Activated T-helper 1 cell treated with anti-CD3 and anti-CD28 coated beads, Interleukin-12 subunit alpha, Interleukin-12 subunit beta, Interleukin-2, Interleukin-4 antibody, amounts not matched to agents 30 ng/mL and 10 ng/mL and 1 ng/mL, durations not matched to agents 14 hours and 24 hours and 36 hours (primary cell): ENCODE data around the gene CFAP251. TPM values are rescaled to one million over a fixed set of nuclear protein-coding genes. Genes with fewer than 3 reads are reported as not detected.

Source experiments
- DNase-seq: peaks from one replicate; pipeline ENCODE4 v3.0.0; 2021; ENCODE audit warnings: low spot score
- H3K27ac Mint-ChIP-seq: one replicate; pipeline ENCODE4 v1.8.0; 2021; ENCODE audit warnings: mild to moderate bottlenecking, mixed read lengths
- H3K27me3 Mint-ChIP-seq: one replicate; pipeline ENCODE4 v1.8.0; 2022; ENCODE audit warnings: mild to moderate bottlenecking, moderate library complexity, mixed read lengths; ENCODE audit not compliant: insufficient read depth
- H3K36me3 Mint-ChIP-seq: one replicate; pipeline ENCODE4 v1.8.0; 2021; ENCODE audit warnings: low read depth, mixed read lengths
- H3K4me1 Mint-ChIP-seq: one replicate; pipeline ENCODE4 v1.8.0; 2021; ENCODE audit warnings: low read depth, mixed read lengths
- H3K4me3 Mint-ChIP-seq: one replicate; pipeline ENCODE4 v1.8.0; 2021; ENCODE audit warnings: mild to moderate bottlenecking, moderate library complexity, mixed read lengths
- H3K9me3 Mint-ChIP-seq: one replicate; pipeline ENCODE4 v1.8.0; 2021; ENCODE audit warnings: mixed read lengths
- intact Hi-C: fragments of 100-400 bp; cut with micrococcal nuclease; formaldehyde crosslinking; loops from one replicate; pipeline ENCODE4 v1.15.1; 2024
- total RNA-seq: library from RNA; stranded (reverse); gene quantifications from 2 replicates; pipeline ENCODE4 v1.2.3, GENCODE V29; 2022

Gene CFAP251
- total RNA-seq, 1 donor from 2014 or later: 0.65 TPM

- Mint-ChIP-seq H3K36me3 (no peaks in the 10 kb centered on the region), H3K9me3 (no peaks in the 10 kb centered on the region), H3K27me3 (peaks cover 4% of the 10 kb centered on the region), H3K27ac (no peak overlapping the region), H3K4me1 (peaks cover 17% of the 10 kb centered on the region), H3K4me3 (no peak overlapping the region)
- intact Hi-C loops: loop anchor here (5.0 kb wide), 1 partner anchor 461 kb away; no protein-coding TSS in a partner anchor
- no peak for DNase-seq
Measured at GRCh38 chr12:121990692-121991603, 72.6 kb downstream of the CFAP251 start.

GRCh38 chr12:121992059-121992879 is 73.9 kb downstream of the CFAP251 start:
- DNase-seq: peak; percentile 46
- H3K27me3 Mint-ChIP-seq: peaks cover 13% of the 10 kb centered on the region
- no peaks in the 10 kb centered on the region for H3K36me3 Mint-ChIP-seq
- H3K4me3 Mint-ChIP-seq: peak overlapping the region; percentile 64
- H3K27ac Mint-ChIP-seq: peak overlapping the region; percentile 58
- intact Hi-C loops: loop anchor here (1.0 to 5.0 kb wide), 3 partner anchors 31 to 460 kb away; partner anchors contain the start of gene CFAP251
- H3K9me3 Mint-ChIP-seq: no peaks in the 10 kb centered on the region
- peaks cover 17% of the 10 kb centered on the region for H3K4me1 Mint-ChIP-seq

GRCh38 chr12:121996050-121996944 is 77.9 kb downstream of the CFAP251 start:
- no peaks in the 10 kb centered on the region for H3K36me3 Mint-ChIP-seq
- peaks cover 4% of the 10 kb centered on the region for H3K9me3 Mint-ChIP-seq
- H3K4me3 Mint-ChIP-seq: no peak overlapping the region
- peaks cover 8% of the 10 kb centered on the region for H3K4me1 Mint-ChIP-seq
- H3K27ac Mint-ChIP-seq: no peak overlapping the region
- peaks cover 20% of the 10 kb centered on the region for H3K27me3 Mint-ChIP-seq
- intact Hi-C loops: no loop called here
- no peak for DNase-seq

- Mint-ChIP-seq H3K27me3 (peaks cover 22% of the 10 kb centered on the region), H3K4me1 (peaks cover 2% of the 10 kb centered on the region), H3K36me3 (no peaks in the 10 kb centered on the region), H3K4me3 (no peak overlapping the region), H3K27ac (no peak overlapping the region), H3K9me3 (peaks cover 4% of the 10 kb centered on the region)
- intact Hi-C loops: no loop called here
- DNase-seq: no peak
Measured at GRCh38 chr12:121996945-121997612, 78.7 kb downstream of the CFAP251 start.

- Mint-ChIP-seq H3K4me1 (peaks cover 7% of the 10 kb centered on the region), H3K9me3 (peaks cover 4% of the 10 kb centered on the region), H3K4me3 (no peak overlapping the region), H3K36me3 (peaks cover 1% of the 10 kb centered on the region), H3K27me3 (peaks cover 30% of the 10 kb centered on the region), H3K27ac (no peak overlapping the region)
- intact Hi-C loops: no loop called here
- DNase-seq: no peak
Measured at GRCh38 chr12:122001466-122002209, 83.2 kb downstream of the CFAP251 start.

- Mint-ChIP-seq H3K27ac (no peak overlapping the region), H3K36me3 (peaks cover 2% of the 10 kb centered on the region), H3K4me1 (peaks cover 17% of the 10 kb centered on the region), H3K9me3 (peaks cover 4% of the 10 kb centered on the region), H3K4me3 (no peak overlapping the region), H3K27me3 (peaks cover 24% of the 10 kb centered on the region)
- DNase-seq: no peak
- intact Hi-C loops: no loop called here
Measured at GRCh38 chr12:122003651-122004611, 85.5 kb downstream of the CFAP251 start.

- H3K4me3 Mint-ChIP-seq: no peak overlapping the region
- H3K27ac Mint-ChIP-seq: no peak overlapping the region
- intact Hi-C loops: no loop called here
- H3K9me3 Mint-ChIP-seq: peaks cover 1% of the 10 kb centered on the region
- H3K36me3 Mint-ChIP-seq: peaks cover 2% of the 10 kb centered on the region
- peaks cover 17% of the 10 kb centered on the region for H3K4me1 Mint-ChIP-seq
- DNase-seq: no peak
- H3K27me3 Mint-ChIP-seq: peaks cover 23% of the 10 kb centered on the region
Measured at GRCh38 chr12:122004633-122005071, 86.3 kb downstream of the CFAP251 start.

GRCh38 chr12:122005252-122005776 is 86.9 kb downstream of the CFAP251 start:
- H3K36me3 Mint-ChIP-seq: peaks cover 2% of the 10 kb centered on the region
- intact Hi-C loops: no loop called here
- peaks cover 21% of the 10 kb centered on the region for H3K27me3 Mint-ChIP-seq
- H3K9me3 Mint-ChIP-seq: no peaks in the 10 kb centered on the region
- peaks cover 17% of the 10 kb centered on the region for H3K4me1 Mint-ChIP-seq
- H3K4me3 Mint-ChIP-seq: no peak overlapping the region
- H3K27ac Mint-ChIP-seq: no peak overlapping the region
- DNase-seq: no peak

- Mint-ChIP-seq H3K4me3 (peak overlapping the region; percentile 61), H3K27ac (no peak overlapping the region), H3K36me3 (peaks cover 2% of the 10 kb centered on the region), H3K4me1 (peaks cover 17% of the 10 kb centered on the region), H3K9me3 (no peaks in the 10 kb centered on the region), H3K27me3 (peaks cover 21% of the 10 kb centered on the region)
- peak; percentile 15 for DNase-seq
- intact Hi-C loops: no loop called here
Measured at GRCh38 chr12:122006186-122006926, 88.0 kb downstream of the CFAP251 start.

GRCh38 chr12:122009741-122010140 is 91.3 kb downstream of the CFAP251 start:
- Mint-ChIP-seq H3K27me3 (peaks cover 10% of the 10 kb centered on the region), H3K36me3 (peaks cover 2% of the 10 kb centered on the region), H3K4me3 (no peak overlapping the region), H3K4me1 (peaks cover 17% of the 10 kb centered on the region), H3K9me3 (no peaks in the 10 kb centered on the region), H3K27ac (no peak overlapping the region)
- intact Hi-C loops: no loop called here
- no peak for DNase-seq
